ACHN (cell line): ENCODE measurements around the gene HSD3B1.
"Not testable (repeated sequence)": the region's sequence is repeated elsewhere in the genome, so short reads cannot be mapped to it uniquely, and the experiment has no call there.

Source experiments
- DNase-seq: peaks from one replicate; pipeline ENCODE4 v3.0.0-alpha.2; 2015
- in situ Hi-C: cut with HindIII; loops from 2 replicates; pipeline ENCODE4 v1.10.0; 2017; ENCODE audit warnings: low sequenced_read_pairs, low pct_ligation_motif_present, low pct_unique_long_range_greater_than_20kb

The HSD3B1 gene

GRCh38 chr1:119547306-119547705 is 40.3 kb downstream of the HSD3B1 start:
- no peak for DNase-seq
- in situ Hi-C loops, result no loop called here

DNA sequence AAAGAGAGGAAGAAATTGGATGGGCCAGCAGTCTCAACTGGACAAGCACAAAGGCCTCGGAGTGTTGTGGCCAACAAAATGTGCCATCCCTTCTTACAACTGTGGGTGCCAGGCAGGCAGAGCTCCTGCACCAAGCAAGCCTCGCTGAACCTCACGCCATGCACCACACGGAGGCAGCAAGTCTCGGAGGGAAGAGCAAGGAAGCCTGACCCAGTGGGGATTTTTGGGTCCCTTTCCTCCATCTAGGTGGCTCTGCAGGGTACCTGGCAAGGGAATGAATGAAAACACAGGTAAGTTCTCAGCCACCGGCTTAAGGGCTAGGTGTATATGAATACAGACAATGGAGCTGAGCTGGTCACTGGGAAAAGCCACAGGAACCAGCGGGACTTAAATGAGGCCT is 40.8 kb downstream of the HSD3B1 start:
- in situ Hi-C loops, result no loop called here
- no peak for DNase-seq

- in situ Hi-C loops, result no loop called here
- peak; percentile 59 for DNase-seq
Observed at GRCh38 chr1:119549719-119550132, 42.7 kb downstream of the HSD3B1 start.

DNA sequence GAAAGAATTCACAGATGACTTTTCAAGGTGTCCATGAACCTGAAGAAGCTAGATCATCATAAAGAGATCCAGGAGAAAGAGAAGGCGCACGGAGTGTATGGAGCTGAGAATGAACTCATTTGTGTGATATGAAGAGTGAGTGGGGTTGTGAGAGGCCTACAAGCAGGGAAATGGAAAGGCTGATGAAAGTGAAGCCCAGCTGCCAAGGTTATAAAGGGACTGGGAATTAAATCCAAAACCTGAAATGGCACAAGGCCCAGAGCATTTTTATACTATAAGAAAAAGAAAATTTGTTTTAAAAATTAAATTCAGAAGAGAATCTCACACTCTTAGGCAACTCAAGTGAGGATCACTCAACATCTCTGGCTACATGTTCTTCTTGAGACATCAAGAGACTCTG is 43.4 kb downstream of the HSD3B1 start:
- DNase-seq, result no peak
- in situ Hi-C loops, result no loop called here

DNA sequence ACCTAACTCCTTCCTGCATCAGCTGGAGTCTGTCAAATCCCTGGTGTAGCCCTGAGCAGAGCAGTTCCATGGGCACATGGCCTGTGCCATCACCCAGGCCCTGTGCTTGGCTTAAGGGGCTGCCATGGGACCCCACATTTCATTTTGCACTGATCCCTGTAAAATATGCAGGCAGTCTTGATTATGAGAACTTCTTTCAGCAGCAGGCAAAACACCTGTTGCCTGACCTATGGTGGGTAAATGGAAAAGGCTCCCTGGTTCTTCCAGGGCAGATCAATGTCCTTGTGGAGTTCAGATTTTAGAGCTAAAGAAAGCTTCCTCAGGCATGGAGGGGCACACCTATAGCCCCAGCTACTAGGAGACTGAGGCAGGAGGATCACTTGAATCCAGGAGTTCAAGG is 44.2 kb downstream of the HSD3B1 start:
- in situ Hi-C loops, result no loop called here
- no peak for DNase-seq

DNA sequence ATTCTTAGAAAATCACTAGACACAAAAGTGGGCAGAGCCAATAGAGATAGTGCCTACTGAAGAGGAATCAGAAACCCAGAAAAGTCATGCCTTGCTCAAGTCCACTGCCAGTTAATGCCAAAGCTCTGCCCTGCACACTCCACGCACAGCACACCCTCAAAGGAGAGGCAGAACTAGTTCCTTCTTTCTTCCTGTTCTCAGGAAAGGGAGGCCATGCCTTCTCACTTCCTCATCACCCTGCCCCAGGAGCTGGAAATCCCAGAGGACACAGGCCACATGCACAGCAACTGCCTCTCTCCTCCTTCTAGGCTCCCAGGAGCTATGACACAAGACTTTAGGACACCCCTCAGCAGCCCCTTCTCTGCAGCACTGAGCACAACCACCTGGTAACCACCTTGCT is 45.6 kb downstream of the HSD3B1 start:
- in situ Hi-C loops, DNase-seq: not testable (repeated sequence)

- in situ Hi-C loops, DNase-seq: not testable (repeated sequence)
Observed at GRCh38 chr1:119553302-119554071, 46.5 kb downstream of the HSD3B1 start.

- DNase-seq, result no peak
- in situ Hi-C loops, result no loop called here
Observed at GRCh38 chr1:119554183-119554582, 47.2 kb downstream of the HSD3B1 start.

DNA sequence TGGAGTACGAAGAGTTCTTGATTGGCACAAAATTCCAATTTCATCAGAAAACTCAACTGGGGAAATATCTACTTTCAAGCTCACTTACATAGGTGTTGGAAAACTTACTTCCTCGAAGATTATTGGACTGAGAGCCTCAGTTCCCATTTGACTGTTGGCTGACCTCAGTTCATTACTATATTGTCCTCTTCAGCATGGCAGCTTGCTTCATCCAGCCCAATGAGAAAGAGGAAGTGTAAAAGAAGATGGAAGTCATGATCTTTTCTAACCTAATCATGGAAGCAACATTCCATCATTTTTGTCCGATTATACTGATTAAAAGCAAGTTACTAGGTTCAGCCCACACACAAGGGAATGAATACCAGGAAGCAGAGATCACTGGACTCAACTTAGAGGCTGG is 49.4 kb downstream of the HSD3B1 start:
- no peak for DNase-seq
- in situ Hi-C loops, result no loop called here

- in situ Hi-C loops, DNase-seq: not testable (repeated sequence)
Observed at GRCh38 chr1:119560402-119560801, 53.4 kb downstream of the HSD3B1 start.

- DNase-seq, result no peak
- in situ Hi-C loops, result no loop called here
Observed at GRCh38 chr1:119564548-119564947, 57.5 kb downstream of the HSD3B1 start.
